MG63 (cell line): ENCODE data around the gene AP3D1. TPM values are rescaled to one million over a fixed set of nuclear protein-coding genes. Genes with fewer than 3 reads are reported as not detected.
"Not testable (repeated sequence)": the region's sequence is repeated elsewhere in the genome, so short reads cannot be mapped to it uniquely, and the experiment has no call there.

Experiments
- DNase-seq: peaks from one replicate; pipeline ENCODE4 v3.0.0-alpha.2; 2020
- H3K27me3 ChIP-seq: fragments of 250-450 bp; sonication (Bioruptor Pico); 2 replicates; pipeline ENCODE4 v1.5.1; 2020; ENCODE audit warnings: mild to moderate bottlenecking, moderate library complexity
- H3K36me3 ChIP-seq: fragments of 250-450 bp; sonication (Bioruptor Pico); 2 replicates; pipeline ENCODE4 v1.5.1; 2020; ENCODE audit warnings: mild to moderate bottlenecking, moderate library complexity
- H3K4me3 ChIP-seq: fragments of 250-450 bp; sonication (Bioruptor Pico); 2 replicates; pipeline ENCODE4 v1.5.1; 2020; ENCODE audit warnings: mild to moderate bottlenecking, moderate library complexity
- H3K9me3 ChIP-seq: fragments of 250-450 bp; sonication (Bioruptor Pico); 2 replicates; pipeline ENCODE4 v1.5.1; 2020; ENCODE audit warnings: mild to moderate bottlenecking, moderate library complexity
- total RNA-seq: library from RNA; depleted of rRNA; stranded (reverse); fragments of >200 nt; shearing (Covaris generic); gene quantifications from 2 replicates; pipeline ENCODE4 v1.2.3, GENCODE V29; 2014; ENCODE audit warnings: low replicate concordance

AP3D1 gene
- total RNA-seq, 1 experiment from 2014 or later: 91.8 TPM

GRCh38 chr19:2140138-2140569, 11.2 kb downstream of the AP3D1 start:
- Histone ChIP-seq H3K36me3 (no peaks in the 10 kb centered on the region; the same call in 1 of the 2 replicates), H3K27me3 (no peaks in the 10 kb centered on the region), H3K9me3 (no peaks in the 10 kb centered on the region), H3K4me3 (no peak overlapping the region)
- DNase-seq: no peak

GRCh38 chr19:2139385-2140137, 11.8 kb downstream of the AP3D1 start:
- no peaks in the 10 kb centered on the region for H3K9me3 ChIP-seq
- no peak overlapping the region for H3K4me3 ChIP-seq
- DNase-seq: no peak
- H3K27me3 ChIP-seq: no peaks in the 10 kb centered on the region
- no peaks in the 10 kb centered on the region; the same call in 1 of the 2 replicates for H3K36me3 ChIP-seq

- H3K9me3 ChIP-seq: no peaks in the 10 kb centered on the region
- H3K27me3 ChIP-seq: no peaks in the 10 kb centered on the region
- H3K4me3 ChIP-seq: no peak overlapping the region
- no peaks in the 10 kb centered on the region; the same call in 1 of the 2 replicates for H3K36me3 ChIP-seq
- no peak for DNase-seq
Measured at GRCh38 chr19:2138061-2138728, 13.2 kb downstream of the AP3D1 start.

GRCh38 chr19:2136796-2137195, 14.6 kb downstream of the AP3D1 start:
- no peaks in the 10 kb centered on the region for H3K9me3 ChIP-seq
- no peak for DNase-seq
- H3K4me3 ChIP-seq: no peak overlapping the region
- H3K27me3 ChIP-seq: no peaks in the 10 kb centered on the region
- H3K36me3 ChIP-seq: no peaks in the 10 kb centered on the region; the same call in 1 of the 2 replicates

- DNase-seq: no peak
- H3K4me3 ChIP-seq: no peak overlapping the region
- no peaks in the 10 kb centered on the region for H3K9me3 ChIP-seq
- H3K27me3 ChIP-seq: no peaks in the 10 kb centered on the region
- no peaks in the 10 kb centered on the region; the same call in 1 of the 2 replicates for H3K36me3 ChIP-seq
Measured at GRCh38 chr19:2135474-2136402, 15.6 kb downstream of the AP3D1 start.

- Histone ChIP-seq H3K27me3 (no peaks in the 10 kb centered on the region), H3K4me3 (no peak overlapping the region), H3K9me3 (no peaks in the 10 kb centered on the region), H3K36me3 (no peaks in the 10 kb centered on the region; the same call in 1 of the 2 replicates)
- DNase-seq: no peak
Measured at GRCh38 chr19:2132731-2133490, 18.5 kb downstream of the AP3D1 start.

GRCh38 chr19:2132191-2132590, 19.2 kb downstream of the AP3D1 start:
- no peaks in the 10 kb centered on the region for H3K9me3 ChIP-seq
- DNase-seq: no peak
- no peaks in the 10 kb centered on the region for H3K27me3 ChIP-seq
- no peaks in the 10 kb centered on the region; the same call in 1 of the 2 replicates for H3K36me3 ChIP-seq
- no peak overlapping the region for H3K4me3 ChIP-seq

GRCh38 chr19:2131012-2131975, 20.1 kb downstream of the AP3D1 start:
- not testable (repeated sequence) for H3K36me3 ChIP-seq, H3K9me3 ChIP-seq, DNase-seq, H3K4me3 ChIP-seq, H3K27me3 ChIP-seq

GRCh38 chr19:2129892-2130770, 21.2 kb downstream of the AP3D1 start:
- Histone ChIP-seq H3K4me3 (no peak overlapping the region), H3K27me3 (no peaks in the 10 kb centered on the region), H3K36me3 (no peaks in the 10 kb centered on the region; the same call in 1 of the 2 replicates), H3K9me3 (no peaks in the 10 kb centered on the region)
- no peak for DNase-seq

GRCh38 chr19:2129486-2129885, 21.9 kb downstream of the AP3D1 start:
- Histone ChIP-seq H3K4me3 (no peak overlapping the region), H3K27me3 (no peaks in the 10 kb centered on the region), H3K36me3 (peaks cover 2% of the 10 kb centered on the region; the same call in 1 of the 2 replicates), H3K9me3 (no peaks in the 10 kb centered on the region)
- DNase-seq: no peak

- Histone ChIP-seq H3K9me3 (no peaks in the 10 kb centered on the region), H3K36me3 (peaks cover 2% of the 10 kb centered on the region; the same call in 1 of the 2 replicates), H3K27me3 (no peaks in the 10 kb centered on the region), H3K4me3 (no peak overlapping the region)
- DNase-seq: no peak
Measured at GRCh38 chr19:2129022-2129421, 22.3 kb downstream of the AP3D1 start.

GRCh38 chr19:2128252-2128651, 23.1 kb downstream of the AP3D1 start:
- not testable (repeated sequence) for H3K36me3 ChIP-seq, DNase-seq, H3K9me3 ChIP-seq, H3K27me3 ChIP-seq, H3K4me3 ChIP-seq

GRCh38 chr19:2127758-2128157, 23.6 kb downstream of the AP3D1 start:
- peaks cover 2% of the 10 kb centered on the region; the same call in 1 of the 2 replicates for H3K36me3 ChIP-seq
- no peak overlapping the region for H3K4me3 ChIP-seq
- H3K9me3 ChIP-seq: no peaks in the 10 kb centered on the region
- H3K27me3 ChIP-seq: no peaks in the 10 kb centered on the region
- no peak for DNase-seq

GRCh38 chr19:2126879-2127518, 24.4 kb downstream of the AP3D1 start:
- no peak for DNase-seq
- Histone ChIP-seq H3K4me3 (no peak overlapping the region), H3K9me3 (no peaks in the 10 kb centered on the region), H3K27me3 (no peaks in the 10 kb centered on the region), H3K36me3 (peaks cover 2% of the 10 kb centered on the region; the same call in 1 of the 2 replicates)
